ENCODE results near the gene F8. TPM values are rescaled to one million over a fixed set of nuclear protein-coding genes. Genes with fewer than 3 reads are reported as not detected.

The F8 gene
- total and polyA plus RNA-seq, 10 of the 15 experiments (the other 5 are each of a cell fraction or from before 2014, with no cell fraction given), result 3.0 to 8.1 (median 5.1) TPM

- ChIA-PET SMC1A (ENCODE audit: uncharacterized antibody, unreplicated experiment) (no interaction called here), POLR2A (no interaction called here), RAD21 (ENCODE audit: unreplicated experiment) (no interaction called here), CTCF (interaction anchor here (2.1 kb wide), 1 partner anchor 12 kb away, joined by 5 read pairs; no protein-coding TSS in a partner anchor)
- Histone ChIP-seq H3K9ac (ENCODE audit: control insufficient read depth, insufficient read depth, low read length) (no peak overlapping the region), H3K27me3 (replicated peaks in 1 of 2; ENCODE audit: control insufficient read depth in 2 of 2, insufficient read depth in 2 of 2, low read length in 1 of 2) (no peaks in the 10 kb centered on the region), H3K36me3 (ENCODE audit: control insufficient read depth in 2 of 2, insufficient read depth in 2 of 2, low read length in 1 of 2) (no peaks in the 10 kb centered on the region), H4K20me1 (ENCODE audit: control insufficient read depth, insufficient read depth) (no peaks in the 10 kb centered on the region), H3K4me3 (no peak overlapping the region), H3K4me2 (ENCODE audit: control insufficient read depth, insufficient read depth) (no peak overlapping the region), H3K4me1 (ENCODE audit: control insufficient read depth, insufficient read depth, low read length) (no peaks in the 10 kb centered on the region), H2AFZ (ENCODE audit: control insufficient read depth, low read depth, low read length) (no peak overlapping the region), H3K9me3 (replicated peaks; ENCODE audit: control insufficient read depth, insufficient read depth, low read length) (no peaks in the 10 kb centered on the region), H3K79me2 (ENCODE audit: control insufficient read depth, insufficient read depth, low read length) (no peaks in the 10 kb centered on the region), H3K27ac (ENCODE audit: control insufficient read depth, insufficient read depth) (no peak overlapping the region)
- no peak for ATAC-seq
- whole genome bisulfite sequencing (ENCODE audit: insufficient coverage, insufficient replicate concordance, low lambda C conversion rate, missing lambda C conversion rate), result 58% methylated on average over 9 of the region's 9 CpGs
- FAIRE-seq, result no peak
- BruUV-seq (replicated peaks), result no TSS peak
- in situ Hi-C loops (cut with MboI) (no loop called here), intact Hi-C loops (cut with micrococcal nuclease; ENCODE audit: unreplicated experiment) (no loop called here)
- DNase-seq (ENCODE audit: low read depth, low spot score), result no peak
- TF ChIP-seq NFYA (IDR thresholded peaks at IDR 0.05; ENCODE audit: borderline replicate concordance, low read depth, low read length) (no peak), LARP7 (IDR thresholded peaks at IDR 0.05) (no peak), NFXL1 (IDR thresholded peaks at IDR 0.05; ENCODE audit: borderline replicate concordance) (no peak), ELK1 (IDR thresholded peaks at IDR 0.05; ENCODE audit: low read depth, low read length) (no peak), BMI1 (IDR thresholded peaks at IDR 0.05; ENCODE audit: borderline replicate concordance) (no peak), TCF3 (IDR thresholded peaks at IDR 0.05; ENCODE audit: borderline replicate concordance, insufficient read depth, low read depth, low read length) (no peak), TCF7 (IDR thresholded peaks at IDR 0.05; ENCODE audit: borderline replicate concordance) (no peak), BRCA1 (IDR thresholded peaks at IDR 0.05; ENCODE audit: low read depth, low read length) (no peak), SP1 (IDR thresholded peaks at IDR 0.05; ENCODE audit: low read depth, low read length) (no peak), DPF2 (IDR thresholded peaks at IDR 0.05) (no peak), JUNB (IDR thresholded peaks at IDR 0.05) (no peak), NKRF (conservative IDR thresholded peaks at IDR 0.05) (no peak), CHD4 (IDR thresholded peaks at IDR 0.05) (no peak)
- TF ChIP-seq, protein P1, sequence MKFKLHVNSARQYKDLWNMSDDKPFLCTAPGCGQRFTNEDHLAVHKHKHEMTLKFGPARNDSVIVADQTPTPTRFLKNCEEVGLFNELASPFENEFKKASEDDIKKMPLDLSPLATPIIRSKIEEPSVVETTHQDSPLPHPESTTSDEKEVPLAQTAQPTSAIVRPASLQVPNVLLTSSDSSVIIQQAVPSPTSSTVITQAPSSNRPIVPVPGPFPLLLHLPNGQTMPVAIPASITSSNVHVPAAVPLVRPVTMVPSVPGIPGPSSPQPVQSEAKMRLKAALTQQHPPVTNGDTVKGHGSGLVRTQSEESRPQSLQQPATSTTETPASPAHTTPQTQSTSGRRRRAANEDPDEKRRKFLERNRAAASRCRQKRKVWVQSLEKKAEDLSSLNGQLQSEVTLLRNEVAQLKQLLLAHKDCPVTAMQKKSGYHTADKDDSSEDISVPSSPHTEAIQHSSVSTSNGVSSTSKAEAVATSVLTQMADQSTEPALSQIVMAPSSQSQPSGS (IDR thresholded peaks at IDR 0.05; ENCODE audit: low read length), result no peak
- TF ChIP-seq, protein P2, sequence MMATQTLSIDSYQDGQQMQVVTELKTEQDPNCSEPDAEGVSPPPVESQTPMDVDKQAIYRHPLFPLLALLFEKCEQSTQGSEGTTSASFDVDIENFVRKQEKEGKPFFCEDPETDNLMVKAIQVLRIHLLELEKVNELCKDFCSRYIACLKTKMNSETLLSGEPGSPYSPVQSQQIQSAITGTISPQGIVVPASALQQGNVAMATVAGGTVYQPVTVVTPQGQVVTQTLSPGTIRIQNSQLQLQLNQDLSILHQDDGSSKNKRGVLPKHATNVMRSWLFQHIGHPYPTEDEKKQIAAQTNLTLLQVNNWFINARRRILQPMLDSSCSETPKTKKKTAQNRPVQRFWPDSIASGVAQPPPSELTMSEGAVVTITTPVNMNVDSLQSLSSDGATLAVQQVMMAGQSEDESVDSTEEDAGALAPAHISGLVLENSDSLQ (IDR thresholded peaks at IDR 0.05), result no peak
- TF ChIP-seq, protein P3, sequence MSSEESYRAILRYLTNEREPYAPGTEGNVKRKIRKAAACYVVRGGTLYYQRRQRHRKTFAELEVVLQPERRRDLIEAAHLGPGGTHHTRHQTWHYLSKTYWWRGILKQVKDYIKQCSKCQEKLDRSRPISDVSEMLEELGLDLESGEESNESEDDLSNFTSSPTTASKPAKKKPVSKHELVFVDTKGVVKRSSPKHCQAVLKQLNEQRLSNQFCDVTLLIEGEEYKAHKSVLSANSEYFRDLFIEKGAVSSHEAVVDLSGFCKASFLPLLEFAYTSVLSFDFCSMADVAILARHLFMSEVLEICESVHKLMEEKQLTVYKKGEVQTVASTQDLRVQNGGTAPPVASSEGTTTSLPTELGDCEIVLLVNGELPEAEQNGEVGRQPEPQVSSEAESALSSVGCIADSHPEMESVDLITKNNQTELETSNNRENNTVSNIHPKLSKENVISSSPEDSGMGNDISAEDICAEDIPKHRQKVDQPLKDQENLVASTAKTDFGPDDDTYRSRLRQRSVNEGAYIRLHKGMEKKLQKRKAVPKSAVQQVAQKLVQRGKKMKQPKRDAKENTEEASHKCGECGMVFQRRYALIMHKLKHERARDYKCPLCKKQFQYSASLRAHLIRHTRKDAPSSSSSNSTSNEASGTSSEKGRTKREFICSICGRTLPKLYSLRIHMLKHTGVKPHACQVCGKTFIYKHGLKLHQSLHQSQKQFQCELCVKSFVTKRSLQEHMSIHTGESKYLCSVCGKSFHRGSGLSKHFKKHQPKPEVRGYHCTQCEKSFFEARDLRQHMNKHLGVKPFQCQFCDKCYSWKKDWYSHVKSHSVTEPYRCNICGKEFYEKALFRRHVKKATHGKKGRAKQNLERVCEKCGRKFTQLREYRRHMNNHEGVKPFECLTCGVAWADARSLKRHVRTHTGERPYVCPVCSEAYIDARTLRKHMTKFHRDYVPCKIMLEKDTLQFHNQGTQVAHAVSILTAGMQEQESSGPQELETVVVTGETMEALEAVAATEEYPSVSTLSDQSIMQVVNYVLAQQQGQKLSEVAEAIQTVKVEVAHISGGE (CRISPR knock-in tag; IDR thresholded peaks at IDR 0.05), result no peak
Observed at GRCh38 chrX:154799556-154800348, 222.8 kb downstream of the F8 start.
